ENCODE data around the gene FMNL2.

Gene FMNL2

DNA sequence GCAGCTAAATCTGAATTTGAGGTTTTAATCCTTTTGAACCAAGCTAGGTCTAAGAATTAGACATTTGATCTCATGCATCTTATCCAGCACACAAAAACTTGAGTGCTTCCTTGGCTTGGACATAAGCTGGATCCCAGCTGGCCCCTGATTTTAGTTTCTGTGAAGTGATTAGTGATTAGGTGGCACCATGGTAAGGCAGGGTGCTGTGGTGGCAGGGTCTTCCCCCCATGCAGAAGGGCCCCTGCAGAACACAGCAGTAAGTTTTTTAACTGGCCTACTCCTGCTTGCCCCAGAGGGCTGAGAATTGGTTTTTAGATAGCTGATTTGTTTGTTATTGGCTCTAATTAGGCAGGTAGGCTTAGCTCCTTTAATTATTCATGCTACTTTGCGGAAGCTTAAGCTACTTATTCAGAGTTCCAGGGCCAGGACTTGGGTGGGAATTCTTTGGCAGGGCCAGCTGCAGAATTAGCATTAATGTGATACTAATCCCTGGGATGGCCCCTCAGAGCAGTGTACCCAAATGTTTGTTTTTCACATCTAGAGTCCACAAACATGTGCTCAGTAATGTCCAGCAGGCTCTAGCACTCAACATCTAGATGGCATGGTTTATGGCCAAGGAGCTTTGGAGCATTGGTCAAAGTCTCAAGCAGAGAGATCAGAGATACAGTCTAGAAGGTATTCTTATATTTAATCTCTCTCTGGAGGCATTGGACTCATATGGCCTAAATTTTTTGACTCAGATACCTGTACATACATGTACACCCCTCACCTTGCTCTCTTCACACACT lies 99.6 kb downstream of the FMNL2 start:
- in situ Hi-C loops (cut with HindIII; ENCODE audit: low sequenced_read_pairs) = no loop called here
- H3K4me3 ChIP-seq (ENCODE audit: low read depth, low read length) = no peak overlapping the region
- TF ChIP-seq, protein P1, sequence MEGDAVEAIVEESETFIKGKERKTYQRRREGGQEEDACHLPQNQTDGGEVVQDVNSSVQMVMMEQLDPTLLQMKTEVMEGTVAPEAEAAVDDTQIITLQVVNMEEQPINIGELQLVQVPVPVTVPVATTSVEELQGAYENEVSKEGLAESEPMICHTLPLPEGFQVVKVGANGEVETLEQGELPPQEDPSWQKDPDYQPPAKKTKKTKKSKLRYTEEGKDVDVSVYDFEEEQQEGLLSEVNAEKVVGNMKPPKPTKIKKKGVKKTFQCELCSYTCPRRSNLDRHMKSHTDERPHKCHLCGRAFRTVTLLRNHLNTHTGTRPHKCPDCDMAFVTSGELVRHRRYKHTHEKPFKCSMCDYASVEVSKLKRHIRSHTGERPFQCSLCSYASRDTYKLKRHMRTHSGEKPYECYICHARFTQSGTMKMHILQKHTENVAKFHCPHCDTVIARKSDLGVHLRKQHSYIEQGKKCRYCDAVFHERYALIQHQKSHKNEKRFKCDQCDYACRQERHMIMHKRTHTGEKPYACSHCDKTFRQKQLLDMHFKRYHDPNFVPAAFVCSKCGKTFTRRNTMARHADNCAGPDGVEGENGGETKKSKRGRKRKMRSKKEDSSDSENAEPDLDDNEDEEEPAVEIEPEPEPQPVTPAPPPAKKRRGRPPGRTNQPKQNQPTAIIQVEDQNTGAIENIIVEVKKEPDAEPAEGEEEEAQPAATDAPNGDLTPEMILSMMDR (IDR thresholded peaks at IDR 0.05; ENCODE audit: low read depth, low read length, missing control alignments) = no peak
- DNase-seq (ENCODE audit: low read depth) = no peak

DNA sequence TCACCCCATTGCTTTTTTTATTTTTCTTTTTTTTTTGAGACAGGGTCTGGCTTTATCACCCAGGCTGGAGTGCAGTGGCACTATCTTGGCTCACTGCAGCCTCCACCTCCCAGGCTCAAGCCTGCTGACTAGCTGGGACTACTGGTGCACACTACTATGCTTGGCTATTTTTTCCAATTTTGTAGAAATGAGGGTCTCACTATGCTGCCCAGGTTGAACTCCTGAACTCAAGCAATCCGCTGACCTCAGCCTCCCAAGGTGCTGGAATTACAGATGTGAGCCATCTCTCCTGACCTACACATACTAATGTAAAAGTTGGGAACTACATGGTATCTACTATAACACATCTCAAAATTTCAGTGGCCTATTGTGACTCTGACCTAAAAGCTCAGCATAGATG lies 101.2 kb downstream of the FMNL2 start:
- DNase-seq (ENCODE audit: low read depth) = no peak
- in situ Hi-C loops (cut with HindIII; ENCODE audit: low sequenced_read_pairs) = no loop called here
- TF ChIP-seq, protein P1 (IDR thresholded peaks at IDR 0.05; ENCODE audit: low read depth, low read length, missing control alignments) = no peak
- no peak overlapping the region for H3K4me3 ChIP-seq (ENCODE audit: low read depth, low read length)

DNA sequence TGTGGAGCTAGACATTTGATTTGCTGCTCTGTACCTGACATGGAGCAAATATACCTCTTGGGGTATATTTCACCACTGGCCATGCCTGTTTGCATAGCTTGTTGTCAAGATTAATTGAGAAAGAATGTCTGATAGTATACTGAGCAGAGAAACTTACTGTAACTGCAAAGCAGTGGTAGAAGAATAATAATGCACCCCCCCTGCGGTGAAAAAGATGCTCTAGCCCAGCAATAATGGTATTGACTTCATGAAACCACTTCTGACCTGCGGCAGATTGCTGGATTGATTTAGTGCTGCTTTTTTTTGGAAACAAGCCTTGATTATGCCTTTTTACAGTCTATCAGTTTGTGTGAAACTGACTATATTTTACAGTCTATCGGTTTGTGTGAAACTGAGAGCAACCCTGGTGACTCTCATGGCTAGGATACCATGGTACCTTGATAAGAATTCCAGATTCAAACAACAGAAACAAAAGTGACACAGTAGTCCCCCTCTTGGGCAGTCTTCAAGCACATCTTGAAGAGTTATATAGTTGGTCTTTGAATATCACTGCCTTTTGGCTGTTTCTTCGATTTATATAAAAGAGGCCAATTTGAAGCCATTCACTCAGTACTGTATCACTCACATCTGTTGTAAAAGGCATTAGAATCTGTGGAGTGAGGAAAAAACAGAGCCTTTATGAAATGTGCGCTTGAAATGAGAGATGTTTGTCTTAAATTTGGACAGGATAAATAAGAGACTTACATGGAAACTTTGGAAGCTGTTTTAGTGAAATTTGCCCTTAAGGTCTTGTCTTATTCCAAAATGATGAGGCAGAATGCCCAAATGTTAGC lies 102.5 kb downstream of the FMNL2 start:
- DNase-seq (ENCODE audit: low read depth) = no peak
- no peak overlapping the region for H3K4me3 ChIP-seq (ENCODE audit: low read depth, low read length)
- TF ChIP-seq, protein P1 (IDR thresholded peaks at IDR 0.05; ENCODE audit: low read depth, low read length, missing control alignments) = no peak
- in situ Hi-C loops (cut with HindIII; ENCODE audit: low sequenced_read_pairs) = no loop called here

DNA sequence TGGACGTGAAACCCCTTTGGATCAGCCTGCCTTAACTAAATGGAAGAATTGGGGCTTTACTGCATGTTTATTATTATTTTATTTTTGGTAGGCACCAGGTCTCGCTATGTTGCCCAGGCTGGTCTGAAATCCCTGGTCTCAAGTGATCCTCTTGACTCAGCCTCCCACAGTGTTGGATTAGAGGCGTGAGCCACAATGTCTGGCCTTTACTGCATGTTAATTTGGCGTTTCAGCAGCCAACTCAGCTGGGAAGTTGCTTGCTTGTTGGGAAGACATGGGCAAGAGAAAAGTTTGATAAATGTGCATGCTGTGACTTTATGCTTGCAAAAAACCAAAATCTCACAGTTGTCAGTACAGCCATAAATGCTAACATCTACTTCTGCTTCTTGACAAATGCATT lies 105.1 kb downstream of the FMNL2 start:
- no peak overlapping the region for H3K4me3 ChIP-seq (ENCODE audit: low read depth, low read length)
- in situ Hi-C loops (cut with HindIII; ENCODE audit: low sequenced_read_pairs) = no loop called here
- DNase-seq (ENCODE audit: low read depth) = no peak
- TF ChIP-seq, protein P1 (IDR thresholded peaks at IDR 0.05; ENCODE audit: low read depth, low read length, missing control alignments) = no peak

DNA sequence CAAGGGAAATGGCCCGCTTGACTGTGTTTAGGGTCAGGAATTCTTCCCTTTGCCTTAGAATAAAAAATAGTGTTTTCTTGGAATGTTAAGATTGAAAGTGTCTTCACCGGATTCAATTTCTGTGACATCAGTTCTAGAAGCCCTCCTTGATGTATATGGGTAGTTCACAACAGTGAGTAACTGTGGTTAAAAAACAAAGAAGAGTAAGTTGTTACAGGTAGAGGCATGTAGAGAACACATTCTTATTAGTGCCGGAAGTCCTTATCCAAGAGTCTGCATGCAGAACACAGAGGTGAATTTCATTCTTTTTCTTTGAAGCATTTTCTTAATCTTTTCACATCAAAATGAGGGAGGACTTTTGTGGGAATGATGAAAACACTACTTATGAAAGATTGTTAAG lies 105.5 kb downstream of the FMNL2 start:
- H3K4me3 ChIP-seq (ENCODE audit: low read depth, low read length) = no peak overlapping the region
- TF ChIP-seq, protein P1 (IDR thresholded peaks at IDR 0.05; ENCODE audit: low read depth, low read length, missing control alignments) = no peak
- DNase-seq (ENCODE audit: low read depth) = no peak
- in situ Hi-C loops (cut with HindIII; ENCODE audit: low sequenced_read_pairs) = no loop called here

DNA sequence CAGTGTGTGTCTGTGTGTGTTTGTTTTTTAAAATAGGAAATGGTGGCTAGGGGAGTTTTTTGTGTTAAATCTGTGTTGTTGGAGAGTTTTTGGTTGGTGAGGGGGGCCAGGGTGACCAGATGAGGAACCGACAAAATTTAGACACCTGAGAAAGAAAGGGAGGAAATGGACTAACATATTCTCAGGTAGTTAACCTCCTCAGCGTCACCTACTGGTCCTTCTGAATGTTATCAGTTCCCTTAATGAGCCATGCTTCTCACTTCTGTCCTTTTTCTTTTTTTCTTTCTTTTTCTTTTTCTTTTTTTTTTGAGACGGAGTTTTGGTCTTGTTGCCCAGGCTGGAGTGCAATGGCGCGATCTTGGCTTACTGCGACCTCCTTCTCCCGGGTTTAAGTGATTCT lies 107.0 kb downstream of the FMNL2 start:
- DNase-seq (ENCODE audit: low read depth) = no peak
- TF ChIP-seq, protein P1 (IDR thresholded peaks at IDR 0.05; ENCODE audit: low read depth, low read length, missing control alignments) = no peak
- no peak overlapping the region for H3K4me3 ChIP-seq (ENCODE audit: low read depth, low read length)
- in situ Hi-C loops (cut with HindIII; ENCODE audit: low sequenced_read_pairs) = no loop called here
